OCI-LY7 (cell line): ENCODE results near the gene ZFHX2. TPM values are rescaled to one million over a fixed set of nuclear protein-coding genes. Genes with fewer than 3 reads are reported as not detected.

Experiments used
- BruUV-seq: library from RNA; stranded (reverse); fragments of 400-500 nt; replicated peaks from 2 replicates; lab custom pipeline; 2021; lab: Mats Ljungman, UMichigan
- CTCF ChIA-PET: fragments of 300-600 bp; sonication (Branson Sonifier 250); formaldehyde crosslinking; loops from one replicate; lab custom pipeline; 2022; ENCODE audit warnings: antibody characterized with exemption; ENCODE audit not compliant: unreplicated experiment; lab: Charles Lee
- POLR2A ChIA-PET: fragments of 300-600 bp; sonication (Branson Sonifier 250); formaldehyde crosslinking; loops from one replicate; lab custom pipeline; 2022; ENCODE audit warnings: antibody characterized with exemption; lab: Charles Lee
- DNase-seq: peaks from one replicate; pipeline ENCODE4 v3.0.0-alpha.2; 2015; ENCODE audit warnings: low spot score
- H2AFZ ChIP-seq: fragments of 200-600 bp; sonication (generic), shearing (Covaris generic); 2 replicates; pipeline ENCODE4 v1.6.1; 2014; ENCODE audit warnings: mild to moderate bottlenecking, antibody characterized with exemption, low read length, moderate library complexity
- H3K27ac ChIP-seq: fragments of 200-600 bp; sonication (generic); 2 replicates; pipeline ENCODE4 v1.5.1; 2014; ENCODE audit warnings: mixed run types, low read depth, mild to moderate bottlenecking, moderate library complexity, low read length, inconsistent platforms; ENCODE audit not compliant: poor library complexity, severe bottlenecking
- H3K36me3 ChIP-seq: fragments of 200-600 bp; sonication (generic); 2 replicates; pipeline ENCODE4 v1.6.1; 2014; ENCODE audit warnings: mild to moderate bottlenecking, antibody characterized with exemption, low read length, moderate library complexity, mixed read lengths; ENCODE audit not compliant: insufficient read depth
- H3K4me1 ChIP-seq: fragments of 200-600 bp; sonication (generic); 2 replicates; pipeline ENCODE4 v1.5.1; 2014; ENCODE audit warnings: mild to moderate bottlenecking, low read length; ENCODE audit not compliant: insufficient read depth, poor library complexity, severe bottlenecking
- H3K4me2 ChIP-seq: fragments of 200-600 bp; sonication (generic); 2 replicates; pipeline ENCODE4 v1.6.1; 2014; ENCODE audit warnings: mild to moderate bottlenecking, low read length
- H3K4me3 ChIP-seq: fragments of 200-600 bp; sonication (generic); 2 replicates; pipeline ENCODE4 v1.5.1; 2014; ENCODE audit warnings: mild to moderate bottlenecking, low read depth, low read length; ENCODE audit not compliant: poor library complexity, severe bottlenecking
- H3K79me2 ChIP-seq: fragments of 200-600 bp; sonication (generic); 2 replicates; pipeline ENCODE4 v1.6.1; 2016; ENCODE audit warnings: low read depth, mild to moderate bottlenecking, low read length, moderate library complexity, mixed read lengths; ENCODE audit not compliant: insufficient read depth
- H3K9me2 ChIP-seq: fragments of 200-600 bp; sonication (generic); 2 replicates; pipeline ENCODE4 v1.6.1; 2016; ENCODE audit warnings: mild to moderate bottlenecking, low read length, mixed read lengths; ENCODE audit not compliant: insufficient read depth
- H3K9me3 ChIP-seq: fragments of 200-600 bp; sonication (generic); 2 replicates; pipeline ENCODE4 v1.6.1; 2014; ENCODE audit warnings: mild to moderate bottlenecking, mixed run types, low read length, mixed read lengths
- H4K20me1 ChIP-seq: fragments of 200-600 bp; sonication (generic); 2 replicates; pipeline ENCODE4 v1.6.1; 2014; ENCODE audit warnings: mild to moderate bottlenecking, antibody characterized with exemption, low read length, moderate library complexity, mixed read lengths; ENCODE audit not compliant: insufficient read depth
- EZH2phosphoT487 ChIP-seq: fragments of 200-600 bp; sonication (generic); IDR thresholded peaks from 2 replicates; pipeline ENCODE4 v1.6.1; 2018; ENCODE audit warnings: low read depth, borderline replicate concordance, mild to moderate bottlenecking, mixed run types, antibody characterized with exemption, low read length, moderate library complexity, mixed read lengths
- intact Hi-C: fragments of 100-400 bp; cut with micrococcal nuclease; formaldehyde crosslinking; loops from one replicate; pipeline ENCODE4 v1.10.0; 2022; ENCODE audit not compliant: unreplicated experiment
- total RNA-seq, 2 experiments: library from RNA; depleted of rRNA in 1 of 2; stranded (reverse); fragments of >200 nt in 1 of 2; shearing (Covaris generic) in 1 of 2; gene quantifications; 2 replicates each; pipeline ENCODE4 v1.2.3, GENCODE V29; 2014 to 2022
- TF ChIP-seq, protein P1 (sequence below): fragments of 200-600 bp; sonication (generic); conservative IDR thresholded peaks from 2 replicates; pipeline ENCODE4 v1.5.1; 2014; ENCODE audit warnings: mild to moderate bottlenecking, antibody characterized with exemption, low read length, moderate library complexity, mixed read lengths

ZFHX2 gene
- total RNA-seq, 2 experiments from 2014 or later = 0.60 to 1.8 TPM

DNA sequence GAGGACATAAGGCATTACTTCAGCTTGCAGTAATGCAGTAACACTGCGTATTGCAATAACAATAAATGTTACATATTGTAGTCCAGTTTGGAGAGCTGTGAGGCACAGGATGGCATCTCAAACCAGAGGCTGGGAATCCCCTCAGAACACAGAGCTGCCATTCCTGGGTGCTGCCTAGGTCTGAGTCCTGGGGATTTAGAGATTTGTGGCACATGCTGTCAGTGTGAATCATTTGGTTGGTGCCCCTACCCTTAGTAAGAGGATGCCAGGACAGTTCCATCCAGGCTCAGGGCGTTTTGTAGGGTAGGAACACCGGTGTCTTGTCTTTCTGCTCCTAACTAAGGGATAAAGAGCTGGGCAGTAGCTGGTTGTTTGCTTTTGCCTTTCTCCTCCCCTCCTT, 22.5 kb downstream of the ZFHX2 start:
- Histone ChIP-seq H3K9me3 (no peaks in the 10 kb centered on the region), H3K4me2 (no peak overlapping the region), H3K27ac (no peak overlapping the region), H2AFZ (no peak overlapping the region), H3K9me2 (no peaks in the 10 kb centered on the region), H4K20me1 (no peaks in the 10 kb centered on the region), H3K4me1 (no peaks in the 10 kb centered on the region), H3K79me2 (no peaks in the 10 kb centered on the region), H3K4me3 (no peak overlapping the region), H3K36me3 (no peaks in the 10 kb centered on the region)
- no peak for DNase-seq
- TF ChIP-seq, protein P1, sequence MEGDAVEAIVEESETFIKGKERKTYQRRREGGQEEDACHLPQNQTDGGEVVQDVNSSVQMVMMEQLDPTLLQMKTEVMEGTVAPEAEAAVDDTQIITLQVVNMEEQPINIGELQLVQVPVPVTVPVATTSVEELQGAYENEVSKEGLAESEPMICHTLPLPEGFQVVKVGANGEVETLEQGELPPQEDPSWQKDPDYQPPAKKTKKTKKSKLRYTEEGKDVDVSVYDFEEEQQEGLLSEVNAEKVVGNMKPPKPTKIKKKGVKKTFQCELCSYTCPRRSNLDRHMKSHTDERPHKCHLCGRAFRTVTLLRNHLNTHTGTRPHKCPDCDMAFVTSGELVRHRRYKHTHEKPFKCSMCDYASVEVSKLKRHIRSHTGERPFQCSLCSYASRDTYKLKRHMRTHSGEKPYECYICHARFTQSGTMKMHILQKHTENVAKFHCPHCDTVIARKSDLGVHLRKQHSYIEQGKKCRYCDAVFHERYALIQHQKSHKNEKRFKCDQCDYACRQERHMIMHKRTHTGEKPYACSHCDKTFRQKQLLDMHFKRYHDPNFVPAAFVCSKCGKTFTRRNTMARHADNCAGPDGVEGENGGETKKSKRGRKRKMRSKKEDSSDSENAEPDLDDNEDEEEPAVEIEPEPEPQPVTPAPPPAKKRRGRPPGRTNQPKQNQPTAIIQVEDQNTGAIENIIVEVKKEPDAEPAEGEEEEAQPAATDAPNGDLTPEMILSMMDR = no peak
- no peak for TF ChIP-seq EZH2phosphoT487
- CTCF ChIA-PET = no interaction called here
- no TSS peak for BruUV-seq
- intact Hi-C loops = no loop called here
- POLR2A ChIA-PET = interaction anchor here (0.6 to 0.7 kb wide), 2 partner anchors 49 to 118 kb away, joined by 3 read pairs; no protein-coding TSS in a partner anchor

DNA sequence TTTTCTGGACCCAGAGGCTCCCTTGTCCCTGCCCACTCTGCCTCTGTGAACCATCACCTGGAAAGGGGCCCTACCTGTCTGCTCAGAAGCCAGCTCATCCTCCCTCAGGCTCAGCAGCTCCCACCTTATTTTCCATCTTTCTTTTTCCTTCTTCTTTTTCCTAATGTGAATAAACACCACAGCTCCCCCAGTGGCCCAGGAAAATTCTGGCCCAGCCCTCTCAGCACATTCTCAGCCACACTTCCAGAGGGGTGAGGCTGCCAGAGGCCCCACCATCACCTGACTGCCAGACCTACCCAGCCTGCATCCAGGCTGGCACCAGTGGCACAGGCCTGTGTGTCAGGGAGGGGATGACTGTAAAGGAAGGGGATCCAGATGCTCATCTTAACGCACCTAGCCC, 23.0 kb downstream of the ZFHX2 start:
- H3K4me3 ChIP-seq = no peak overlapping the region
- CTCF ChIA-PET = no interaction called here
- H3K9me3 ChIP-seq = no peaks in the 10 kb centered on the region
- no TSS peak for BruUV-seq
- no peaks in the 10 kb centered on the region for H3K4me1 ChIP-seq
- no peak overlapping the region for H3K4me2 ChIP-seq
- DNase-seq = no peak
- no peak overlapping the region for H2AFZ ChIP-seq
- no peaks in the 10 kb centered on the region for H4K20me1 ChIP-seq
- POLR2A ChIA-PET = no interaction called here
- no peaks in the 10 kb centered on the region for H3K36me3 ChIP-seq
- H3K27ac ChIP-seq = no peak overlapping the region
- intact Hi-C loops = no loop called here
- TF ChIP-seq EZH2phosphoT487 = no peak
- TF ChIP-seq, protein P1 = peak; percentile 41; the same call in 1 of the 2 replicates
- no peaks in the 10 kb centered on the region for H3K9me2 ChIP-seq
- H3K79me2 ChIP-seq = no peaks in the 10 kb centered on the region

GRCh38 chr14:23525611-23526010, 26.0 kb downstream of the ZFHX2 start:
- H3K4me1 ChIP-seq = no peaks in the 10 kb centered on the region
- H3K4me2 ChIP-seq = no peak overlapping the region
- H3K36me3 ChIP-seq = no peaks in the 10 kb centered on the region
- POLR2A ChIA-PET = interaction anchor here (0.6 kb wide), 1 partner anchor 47 kb away, joined by 3 read pairs; no protein-coding TSS in a partner anchor
- H3K9me3 ChIP-seq = no peaks in the 10 kb centered on the region
- intact Hi-C loops = no loop called here
- no peak overlapping the region for H2AFZ ChIP-seq
- no TSS peak for BruUV-seq
- CTCF ChIA-PET = no interaction called here
- H3K4me3 ChIP-seq = no peak overlapping the region
- no peak for DNase-seq
- no peaks in the 10 kb centered on the region for H4K20me1 ChIP-seq
- no peaks in the 10 kb centered on the region for H3K9me2 ChIP-seq
- H3K27ac ChIP-seq = no peak overlapping the region
- TF ChIP-seq, protein P1 = no peak
- no peak for TF ChIP-seq EZH2phosphoT487
- no peaks in the 10 kb centered on the region for H3K79me2 ChIP-seq
